Measurements from ENCODE around the gene CLPX. TPM values are rescaled to one million over a fixed set of nuclear protein-coding genes. Genes with fewer than 3 reads are reported as not detected.
"Not testable (repeated sequence)": the region's sequence is repeated elsewhere in the genome, so short reads cannot be mapped to it uniquely, and the experiment has no call there.

CLPX gene
- total RNA-seq, 4 donors from 2014 or later, result 42.2 to 61.9 (median 53.5) TPM

GRCh38 chr15:65184305-65184867, 756 bp downstream of the CLPX start:
- Histone ChIP-seq H3K36me3 (peaks cover 0 to 5% (median 0%) of the 10 kb centered on the region in 3 donors), H3K27me3 (no peaks in the 10 kb centered on the region), H3K9me3 (no peaks in the 10 kb centered on the region), H3K4me3 (peak overlapping the region; percentile 68 to 97 (median 86)), H3K4me1 (peaks cover 0 to 15% (median 0%) of the 10 kb centered on the region in 4 donors), H3K27ac (peak overlapping the region; percentile 88 to 94 (median 90))
- TF ChIP-seq POLR2A (IDR thresholded peaks at IDR 0.05) (peak in 1 of 2 donors; percentile 34), CTCF (IDR thresholded peaks at IDR 0.05) (no peak)
- peak; percentile 61 to 82 (median 73) for DNase-seq

GRCh38 chr15:65183865-65184159, 1.3 kb downstream of the CLPX start:
- no peaks in the 10 kb centered on the region for H3K9me3 ChIP-seq
- H3K4me3 ChIP-seq, result peak overlapping the region; percentile 68 to 97 (median 86)
- H3K27me3 ChIP-seq, result no peaks in the 10 kb centered on the region
- H3K36me3 ChIP-seq, result peaks cover 0 to 11% (median 0%) of the 10 kb centered on the region in 3 donors
- TF ChIP-seq POLR2A (IDR thresholded peaks at IDR 0.05), result no peak
- TF ChIP-seq CTCF (IDR thresholded peaks at IDR 0.05), result no peak
- H3K4me1 ChIP-seq, result peaks cover 0 to 15% (median 0%) of the 10 kb centered on the region in 4 donors
- DNase-seq, result no peak
- peak overlapping the region in 3 of 4 donors; percentile 2 to 90 (median 89) for H3K27ac ChIP-seq

GRCh38 chr15:65182538-65182937, 2.6 kb downstream of the CLPX start:
- no peaks in the 10 kb centered on the region for H3K9me3 ChIP-seq
- DNase-seq, result no peak
- peak overlapping the region in 1 of 4 donors; percentile 3 for H3K4me3 ChIP-seq
- peak overlapping the region in 1 of 4 donors; percentile 8 for H3K27ac ChIP-seq
- no peaks in the 10 kb centered on the region for H3K27me3 ChIP-seq
- H3K4me1 ChIP-seq, result peaks cover 0 to 15% (median 0%) of the 10 kb centered on the region in 4 donors
- peaks cover 0 to 24% (median 0%) of the 10 kb centered on the region in 3 donors for H3K36me3 ChIP-seq
- TF ChIP-seq CTCF (IDR thresholded peaks at IDR 0.05) (no peak), POLR2A (IDR thresholded peaks at IDR 0.05) (no peak)

GRCh38 chr15:65181582-65182353, 3.4 kb downstream of the CLPX start:
- H3K27ac ChIP-seq, H3K27me3 ChIP-seq, DNase-seq, H3K9me3 ChIP-seq, H3K4me3 ChIP-seq: not testable (repeated sequence)
- H3K36me3 ChIP-seq, result peaks cover 0 to 32% (median 0%) of the 10 kb centered on the region in 3 donors
- peaks cover 0 to 15% (median 0%) of the 10 kb centered on the region in 4 donors for H3K4me1 ChIP-seq

GRCh38 chr15:65180167-65180566, 5.0 kb downstream of the CLPX start:
- Histone ChIP-seq H3K36me3 (peaks cover 0 to 48% (median 0%) of the 10 kb centered on the region in 3 donors), H3K9me3 (no peaks in the 10 kb centered on the region), H3K27ac (no peak overlapping the region), H3K4me1 (peaks cover 0 to 15% (median 0%) of the 10 kb centered on the region in 4 donors), H3K4me3 (no peak overlapping the region), H3K27me3 (no peaks in the 10 kb centered on the region)
- TF ChIP-seq POLR2A (IDR thresholded peaks at IDR 0.05) (no peak), CTCF (IDR thresholded peaks at IDR 0.05) (no peak)
- DNase-seq, result no peak

GRCh38 chr15:65177901-65178300, 7.2 kb downstream of the CLPX start:
- Histone ChIP-seq H3K9me3 (no peaks in the 10 kb centered on the region), H3K4me3 (no peak overlapping the region), H3K36me3 (peaks cover 0 to 63% (median 0%) of the 10 kb centered on the region in 3 donors), H3K27ac (no peak overlapping the region), H3K27me3 (no peaks in the 10 kb centered on the region), H3K4me1 (peaks cover 0 to 12% (median 0%) of the 10 kb centered on the region in 4 donors)
- no peak for TF ChIP-seq CTCF (IDR thresholded peaks at IDR 0.05)
- no peak for TF ChIP-seq POLR2A (IDR thresholded peaks at IDR 0.05)
- peak in 1 of 3 donors; percentile 64 for DNase-seq
